T-helper 2 cell treated with Interferon-gamma antibody and Interleukin-4, amounts not matched to agents 5 μg/mL and 100 μg/mL, for 36 hours (primary cell): Measurements from ENCODE around the gene GRM4.

Experiments used
- DNase-seq: peaks from one replicate; pipeline ENCODE4 v3.0.0; 2021; ENCODE audit warnings: low spot score
- H3K27ac Mint-ChIP-seq: one replicate; pipeline ENCODE4 v1.8.0; 2021; ENCODE audit warnings: mild to moderate bottlenecking, mixed read lengths
- H3K27me3 Mint-ChIP-seq: one replicate; pipeline ENCODE4 v1.8.0; 2021; ENCODE audit warnings: low read depth, mixed read lengths
- H3K36me3 Mint-ChIP-seq: one replicate; pipeline ENCODE4 v1.8.0; 2021; ENCODE audit warnings: low read depth, mixed read lengths
- H3K4me1 Mint-ChIP-seq: one replicate; pipeline ENCODE4 v1.8.0; 2021; ENCODE audit warnings: low read depth, mixed read lengths
- H3K4me3 Mint-ChIP-seq: one replicate; pipeline ENCODE4 v1.8.0; 2022; ENCODE audit warnings: mild to moderate bottlenecking, moderate library complexity, mixed read lengths
- H3K9me3 Mint-ChIP-seq: one replicate; pipeline ENCODE4 v1.8.0; 2021; ENCODE audit warnings: mixed read lengths

The GRM4 gene

DNA sequence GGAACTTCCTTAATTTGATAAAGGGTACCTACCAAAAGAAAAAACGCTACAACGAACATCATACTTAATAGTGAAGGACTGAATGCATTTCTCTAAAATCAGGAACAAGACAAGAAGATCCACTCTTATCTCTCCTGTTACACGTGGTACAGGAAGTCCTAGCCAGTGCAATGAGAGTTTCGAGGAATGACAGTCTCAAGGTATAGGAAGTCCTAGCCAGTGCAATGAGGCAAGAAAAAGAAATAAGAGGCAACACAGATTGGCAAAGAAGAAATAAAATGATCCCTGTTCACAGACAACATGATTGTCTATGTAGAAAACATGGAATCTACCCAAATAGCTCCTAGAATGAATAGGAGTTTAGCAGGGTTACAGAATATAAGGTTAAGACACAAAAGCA is 174.3 kb downstream of the GRM4 start:
- H3K27ac Mint-ChIP-seq, result no peak overlapping the region
- H3K4me1 Mint-ChIP-seq, result no peaks in the 10 kb centered on the region
- H3K4me3 Mint-ChIP-seq, result no peak overlapping the region
- no peaks in the 10 kb centered on the region for H3K36me3 Mint-ChIP-seq
- no peaks in the 10 kb centered on the region for H3K9me3 Mint-ChIP-seq
- H3K27me3 Mint-ChIP-seq, result peaks cover 67% of the 10 kb centered on the region
- DNase-seq, result no peak
